Tibial nerve (tissue), 4 donors: ENCODE measurements around the gene WRAP73. TPM values are rescaled to one million over a fixed set of nuclear protein-coding genes. Genes with fewer than 3 reads are reported as not detected.

Source experiments
- DNase-seq, 2 donors: peaks; one replicate each; pipeline ENCODE4 v3.0.0-alpha.2; 2019; ENCODE audit warnings: low spot score in 2 of 2
- H3K27ac ChIP-seq, 4 donors: fragments of 200-600 bp; sonication (generic) in 3 of 4; one replicate each; pipeline ENCODE4 v1.5.1; 2017 to 2019; ENCODE audit warnings: mild to moderate bottlenecking in 1 of 4
- H3K27me3 ChIP-seq, 2 donors: fragments of 200-600 bp; sonication (generic) in 1 of 2; one replicate each; pipeline versions ENCODE4 v1.5.1 to v1.6.0; 2017 to 2019
- H3K36me3 ChIP-seq, 3 donors: fragments of 200-600 bp; sonication (generic); one replicate each; pipeline ENCODE4 v1.5.1; 2018 to 2019
- H3K4me1 ChIP-seq, 4 donors: fragments of 200-600 bp; sonication (generic) in 3 of 4; one replicate each; pipeline ENCODE4 v1.5.1; 2017 to 2019
- H3K4me3 ChIP-seq, 4 donors: fragments of 200-600 bp; sonication (generic) in 3 of 4; one replicate each; pipeline ENCODE4 v1.5.1; 2017 to 2019; ENCODE audit warnings: mild to moderate bottlenecking in 1 of 4, moderate library complexity in 1 of 4
- H3K9me3 ChIP-seq, 4 donors: fragments of 200-600 bp; sonication (generic) in 3 of 4; one replicate each; pipeline ENCODE4 v1.5.1; 2017 to 2019
- CTCF ChIP-seq, 5 experiments: fragments of 200-600 bp in 3 of 5; fragments of 450-650 bp in 2 of 5; sonication (generic) in 3 of 5; IDR thresholded peaks; one replicate each; pipeline ENCODE4 v1.5.1; 2016 to 2019; ENCODE audit warnings: antibody characterized with exemption in 5 of 5, mild to moderate bottlenecking in 3 of 5, moderate library complexity in 2 of 5
- EP300 ChIP-seq, 2 donors: sonication (generic); formaldehyde crosslinking; IDR thresholded peaks; one replicate each; pipeline ENCODE4 v1.6.1; 2017; ENCODE audit warnings: antibody characterized with exemption in 2 of 2, mild to moderate bottlenecking in 1 of 2
- POLR2A ChIP-seq, 2 donors: fragments of 450-650 bp; IDR thresholded peaks; one replicate each; pipeline ENCODE4 v1.6.1; 2017; ENCODE audit warnings: antibody characterized with exemption in 2 of 2, mild to moderate bottlenecking in 2 of 2, moderate library complexity in 2 of 2
- whole genome bisulfite sequencing, 2 donors: methylation state at CpG; one replicate each; pipeline ENCODE4 v1.1.5; 2018; 5-methylcytosine and 5-hydroxymethylcytosine counted together
- total RNA-seq, 4 donors: library from RNA; depleted of rRNA; stranded (reverse); fragments of >200 nt; gene quantifications; one replicate each; pipeline ENCODE4 v1.1.0, GENCODE V29; 2016

The WRAP73 gene
- total RNA-seq, 4 donors from 2014 or later = 11.1 to 17.1 (median 12.9) TPM

GRCh38 chr1:3620708-3621107, 29.2 kb downstream of the WRAP73 start:
- no peak overlapping the region for H3K27ac ChIP-seq
- H3K27me3 ChIP-seq = no peaks in the 10 kb centered on the region
- DNase-seq = no peak
- peaks cover 3 to 42% (median 19%) of the 10 kb centered on the region in 4 donors for H3K4me1 ChIP-seq
- TF ChIP-seq POLR2A (IDR thresholded peaks at IDR 0.05) (no peak), EP300 (IDR thresholded peaks at IDR 0.05) (no peak), CTCF (IDR thresholded peaks at IDR 0.05) (no peak)
- no peaks in the 10 kb centered on the region for H3K9me3 ChIP-seq
- no peaks in the 10 kb centered on the region for H3K36me3 ChIP-seq
- 87 to 89% methylated on average over 12 of the region's 12 CpGs for WGBS, 2 donors
- H3K4me3 ChIP-seq = no peak overlapping the region

GRCh38 chr1:3618881-3619671, 30.8 kb downstream of the WRAP73 start:
- TF ChIP-seq POLR2A (IDR thresholded peaks at IDR 0.05) (peak in 1 of 2 donors; percentile 4), EP300 (IDR thresholded peaks at IDR 0.05) (no peak), CTCF (IDR thresholded peaks at IDR 0.05) (peak; percentile 80 to 91 (median 85))
- Histone ChIP-seq H3K36me3 (no peaks in the 10 kb centered on the region), H3K9me3 (no peaks in the 10 kb centered on the region), H3K4me3 (no peak overlapping the region), H3K4me1 (peaks cover 3 to 37% (median 17%) of the 10 kb centered on the region in 4 donors), H3K27ac (no peak overlapping the region), H3K27me3 (no peaks in the 10 kb centered on the region)
- WGBS, 2 donors = 20 to 25% methylated on average over 21 of the region's 21 CpGs
- peak; percentile 70 to 89 for DNase-seq

- Histone ChIP-seq H3K27ac (no peak overlapping the region), H3K27me3 (no peaks in the 10 kb centered on the region), H3K4me1 (peaks cover 3 to 31% (median 11%) of the 10 kb centered on the region in 4 donors), H3K9me3 (no peaks in the 10 kb centered on the region), H3K4me3 (no peak overlapping the region), H3K36me3 (no peaks in the 10 kb centered on the region)
- no peak for DNase-seq
- WGBS, 2 donors = 55 to 85% methylated on average over 6 to 9 of the region's 9 CpGs
- TF ChIP-seq CTCF (IDR thresholded peaks at IDR 0.05) (no peak), POLR2A (IDR thresholded peaks at IDR 0.05) (no peak), EP300 (IDR thresholded peaks at IDR 0.05) (no peak)
These were observed 31.4 kb downstream of the WRAP73 start for GRCh38 chr1:3618531-3618880.

- Histone ChIP-seq H3K36me3 (no peaks in the 10 kb centered on the region), H3K27ac (no peak overlapping the region), H3K4me3 (no peak overlapping the region), H3K4me1 (peaks cover 1 to 25% (median 6%) of the 10 kb centered on the region in 4 donors), H3K27me3 (no peaks in the 10 kb centered on the region), H3K9me3 (no peaks in the 10 kb centered on the region)
- DNase-seq = no peak
- no peak for TF ChIP-seq POLR2A (IDR thresholded peaks at IDR 0.05)
- no peak for TF ChIP-seq EP300 (IDR thresholded peaks at IDR 0.05)
- no peak for TF ChIP-seq CTCF (IDR thresholded peaks at IDR 0.05)
- WGBS, 2 donors = 83 to 85% methylated on average over 11 of the region's 18 CpGs
These were observed 32.0 kb downstream of the WRAP73 start for GRCh38 chr1:3617806-3618345.

- H3K27me3 ChIP-seq = peaks cover 0 to 3% of the 10 kb centered on the region in 2 donors
- 74 to 87% methylated on average over 7 to 8 of the region's 9 CpGs for WGBS, 2 donors
- no peak for DNase-seq
These were observed 33.0 kb downstream of the WRAP73 start for GRCh38 chr1:3616861-3617260.

More at GRCh38 chr1:3616861-3617260, 33.0 kb downstream of the WRAP73 start:
- no peak overlapping the region for H3K4me3 ChIP-seq
- no peak for TF ChIP-seq EP300 (IDR thresholded peaks at IDR 0.05)
- TF ChIP-seq CTCF (IDR thresholded peaks at IDR 0.05) = no peak
- no peak for TF ChIP-seq POLR2A (IDR thresholded peaks at IDR 0.05)
- H3K27ac ChIP-seq = no peak overlapping the region
- peaks cover 2 to 22% (median 3%) of the 10 kb centered on the region in 4 donors for H3K4me1 ChIP-seq
- H3K36me3 ChIP-seq = no peaks in the 10 kb centered on the region
- H3K9me3 ChIP-seq = no peaks in the 10 kb centered on the region
